GM21529 (cell line): ENCODE data around the gene SNX20.
A peak's percentile ranks its signal among the peaks of the same experiment; 100 is the strongest.

ENCODE experiments used
- ATAC-seq: cut with Tn5 transposase; IDR thresholded peaks from one replicate; pipeline ENCODE4 v1.9.1; 2021; ENCODE audit not compliant: unreplicated experiment

The SNX20 gene

GRCh38 chr16:50683689-50684374 is 2.7 kb upstream of the SNX20 start:
- ATAC-seq: peak; percentile 71

DNA sequence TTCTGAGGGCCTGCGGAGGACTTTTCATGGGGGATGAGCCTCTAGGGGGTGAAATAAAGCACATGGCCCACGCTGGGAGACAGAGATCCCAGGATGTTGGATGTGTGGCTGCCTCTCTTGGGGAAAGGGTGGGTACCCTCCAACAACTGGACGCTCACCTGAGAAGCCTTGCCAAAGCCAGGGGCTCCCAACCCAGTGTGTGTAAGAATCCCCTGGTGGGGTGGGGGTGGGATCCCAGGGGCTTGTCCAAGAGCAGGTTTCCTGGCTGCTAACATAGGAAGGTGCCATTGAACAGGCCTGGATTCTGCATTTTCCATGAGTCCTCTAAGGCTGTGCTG is 587 bp downstream of the SNX20 start:
- ATAC-seq: no peak

GRCh38 chr16:50679676-50680555 is 1.2 kb downstream of the SNX20 start:
- ATAC-seq: no peak

GRCh38 chr16:50679266-50679665 is 1.8 kb downstream of the SNX20 start:
- no peak for ATAC-seq

DNA sequence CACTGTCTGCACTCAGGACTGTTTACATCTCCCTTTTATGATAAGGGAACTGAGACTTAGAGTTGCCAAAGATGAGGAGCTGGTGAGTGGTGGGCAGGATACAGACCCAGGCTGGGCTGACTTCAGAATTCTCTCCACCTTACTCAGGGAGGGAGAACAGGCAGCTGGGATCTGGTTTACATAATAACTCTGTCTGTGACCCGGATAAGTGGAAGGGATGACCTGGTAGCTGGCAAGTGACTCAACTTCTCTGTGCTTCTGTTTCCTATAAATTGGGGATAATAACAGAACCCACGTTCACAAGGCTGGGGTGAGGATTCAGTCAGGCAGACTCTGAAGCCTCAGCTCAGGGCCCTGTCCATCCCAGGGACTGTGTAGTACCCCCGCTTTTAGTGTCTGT is 2.6 kb downstream of the SNX20 start:
- no peak for ATAC-seq

GRCh38 chr16:50677351-50677750 is 3.8 kb downstream of the SNX20 start:
- no peak for ATAC-seq

DNA sequence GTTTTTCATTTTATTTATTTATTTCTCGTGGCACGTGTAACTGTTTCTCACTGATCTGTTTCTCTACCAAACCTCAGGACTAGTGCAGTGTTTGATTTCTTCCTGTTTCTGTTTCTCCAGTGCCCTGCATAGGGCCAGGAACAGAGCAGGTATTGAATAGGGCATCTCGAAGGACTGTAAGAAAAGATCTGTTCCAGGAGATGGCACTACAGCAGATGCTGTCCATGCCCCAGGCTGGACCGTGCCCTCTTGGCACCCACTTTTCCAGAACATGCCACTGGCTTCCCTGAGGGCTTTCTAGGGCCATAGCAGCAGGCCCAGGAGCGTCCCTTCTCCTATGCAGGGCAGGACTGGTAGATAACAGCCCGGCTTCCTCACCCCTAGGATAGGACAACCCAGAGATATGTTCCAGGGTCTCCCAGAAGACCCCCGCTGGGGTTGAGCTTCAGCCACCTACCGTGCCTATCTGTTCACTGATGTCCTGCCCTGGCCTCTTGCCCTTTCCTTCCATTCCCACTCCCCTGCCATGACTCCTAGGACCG is 4.4 kb downstream of the SNX20 start:
- ATAC-seq: no peak

DNA sequence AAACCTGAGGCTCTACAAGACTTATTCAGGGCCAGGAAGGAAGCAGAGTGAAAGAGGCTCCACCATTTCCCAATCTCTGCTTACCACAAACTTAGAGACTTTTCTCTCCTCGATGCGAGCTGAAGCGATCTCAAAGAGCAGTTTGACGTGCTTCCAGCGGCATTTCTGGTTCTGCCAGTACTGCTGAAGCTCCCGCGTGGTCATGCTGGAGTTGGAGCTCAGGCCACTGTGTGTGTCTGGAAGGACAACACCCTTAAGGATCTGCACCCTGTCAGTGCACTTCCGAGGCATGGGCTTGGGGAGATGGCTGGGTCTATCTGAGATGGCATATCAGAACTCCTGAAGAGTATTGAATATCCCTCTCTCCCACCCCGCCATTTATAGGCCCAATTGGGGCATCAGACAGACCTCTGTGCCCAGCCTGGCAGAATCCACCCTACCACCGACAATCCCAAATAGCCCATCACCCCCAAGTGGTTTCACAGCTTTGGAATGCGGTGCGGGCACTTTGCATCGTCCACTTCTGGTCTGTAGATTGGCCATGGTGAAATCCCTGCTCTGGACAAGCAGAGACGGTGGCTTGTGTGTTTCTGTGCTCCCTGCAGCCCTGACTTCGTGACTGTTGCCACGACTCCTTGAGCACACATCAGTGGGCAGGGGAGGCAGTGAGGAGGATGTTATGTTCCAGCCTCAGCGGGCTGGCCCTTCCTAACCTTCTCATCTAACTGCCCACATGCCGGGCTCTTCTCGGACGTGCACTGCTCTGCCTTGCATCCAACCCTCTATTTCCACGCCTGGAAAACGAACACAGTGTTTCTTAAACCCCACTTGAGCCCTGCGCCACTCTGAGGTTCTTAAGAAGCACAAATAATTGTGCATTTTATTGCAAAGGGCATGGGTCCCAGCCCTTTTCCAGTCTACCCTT is 5.2 kb downstream of the SNX20 start:
- no peak for ATAC-seq

DNA sequence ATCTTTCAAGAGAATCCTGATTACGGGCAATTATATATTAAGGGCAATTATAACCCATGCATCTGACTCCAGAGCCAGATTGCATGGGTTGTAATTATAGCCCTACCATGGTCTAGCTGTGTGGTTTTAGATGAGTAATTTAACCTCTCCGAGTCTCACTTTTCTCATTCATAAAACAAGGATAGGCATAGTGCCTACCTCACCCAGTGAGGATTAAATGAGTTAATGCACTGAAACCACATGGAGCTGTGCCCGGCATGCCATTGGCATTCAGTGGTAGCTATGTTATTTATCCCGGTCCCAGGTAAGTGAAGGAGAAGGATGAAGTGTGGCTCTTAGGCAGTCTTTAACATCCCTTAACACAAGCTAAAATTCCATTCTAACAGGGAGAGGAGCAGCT is 6.3 kb downstream of the SNX20 start:
- no peak for ATAC-seq

GRCh38 chr16:50673496-50674275 is 7.4 kb downstream of the SNX20 start:
- ATAC-seq: no peak

DNA sequence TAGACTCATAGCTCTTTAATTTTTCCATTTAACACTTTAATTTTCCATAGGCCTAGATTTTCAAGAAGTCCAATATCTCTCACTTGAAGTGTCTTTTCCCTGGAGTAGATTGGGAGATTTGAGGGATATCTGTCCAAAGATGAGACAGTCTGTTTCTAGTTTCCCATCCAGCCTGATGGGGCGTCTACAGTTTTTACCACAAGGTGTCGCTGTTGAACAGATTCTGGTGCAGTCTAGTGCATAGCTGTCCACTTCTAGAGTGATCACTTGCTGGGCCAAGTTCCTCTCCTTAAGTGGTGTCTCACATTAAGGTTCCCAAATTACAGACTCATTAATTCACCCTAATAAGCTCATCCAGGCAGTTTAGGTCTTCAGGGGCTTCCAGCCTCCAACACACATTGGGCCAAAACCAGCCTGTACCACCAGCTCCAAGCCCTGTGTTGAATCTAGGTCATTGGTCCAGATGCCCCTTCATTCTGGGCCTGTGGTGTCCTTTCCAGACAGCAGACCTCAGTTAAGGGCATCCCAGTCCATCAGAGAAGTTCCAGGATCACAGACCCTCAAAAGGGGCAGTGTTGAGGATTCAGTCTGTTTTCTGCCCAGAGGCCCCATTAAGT is 9.4 kb downstream of the SNX20 start:
- ATAC-seq: no peak

GRCh38 chr16:50670476-50670875 is 10.6 kb downstream of the SNX20 start:
- no peak for ATAC-seq

DNA sequence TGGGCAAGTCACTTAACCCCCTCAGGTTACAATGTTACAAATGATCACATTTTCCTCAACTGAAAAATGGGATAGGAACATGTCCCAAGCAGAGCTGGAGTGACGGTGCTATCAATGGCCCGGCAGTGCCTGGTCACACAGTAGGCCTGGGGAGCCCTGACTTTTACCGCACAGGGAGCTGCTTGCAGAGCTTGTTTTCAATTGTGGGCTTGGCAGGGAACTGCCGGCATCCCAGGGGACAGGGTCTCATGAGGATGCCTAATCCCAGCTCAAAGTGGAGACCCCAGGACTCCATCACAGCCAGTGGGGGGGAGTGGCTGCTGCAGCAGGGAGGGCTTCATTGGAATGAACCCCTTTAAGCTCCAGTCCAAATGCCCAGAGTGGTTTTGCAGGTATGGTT is 11.4 kb downstream of the SNX20 start:
- no peak for ATAC-seq

DNA sequence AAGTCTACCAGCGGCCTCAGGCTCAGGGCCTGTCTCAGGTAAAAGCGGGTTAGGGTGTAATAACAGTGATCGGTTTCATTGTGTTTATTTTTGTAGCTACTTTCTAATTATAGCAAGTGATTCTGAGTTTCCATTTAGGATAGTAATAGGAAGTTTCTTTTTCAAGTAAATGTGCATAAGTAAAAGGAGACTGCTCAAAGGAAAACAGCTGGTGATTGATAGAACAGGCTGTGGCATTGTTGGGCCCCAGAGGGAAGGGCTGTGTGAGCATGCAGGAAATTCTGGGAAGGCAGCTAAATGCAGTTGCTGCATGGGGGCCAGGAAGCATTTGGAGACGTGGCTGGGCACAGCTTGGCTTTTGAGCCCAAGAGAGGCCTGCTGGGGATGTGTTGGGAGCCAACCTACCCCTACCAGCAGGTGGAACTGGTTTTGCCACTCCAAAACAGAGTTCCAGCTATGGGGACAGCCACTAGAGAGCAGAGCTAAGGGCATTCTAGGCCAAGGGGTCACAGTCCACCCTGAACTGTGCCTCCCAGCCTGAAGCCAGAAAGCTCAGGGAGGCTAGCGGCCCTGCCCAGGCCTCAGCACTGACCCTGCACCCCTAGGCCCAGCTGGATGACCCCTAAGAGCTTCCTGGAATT is 12.6 kb downstream of the SNX20 start:
- no peak for ATAC-seq

- no peak for ATAC-seq
Measured at GRCh38 chr16:50667497-50668367, 13.4 kb downstream of the SNX20 start.

DNA sequence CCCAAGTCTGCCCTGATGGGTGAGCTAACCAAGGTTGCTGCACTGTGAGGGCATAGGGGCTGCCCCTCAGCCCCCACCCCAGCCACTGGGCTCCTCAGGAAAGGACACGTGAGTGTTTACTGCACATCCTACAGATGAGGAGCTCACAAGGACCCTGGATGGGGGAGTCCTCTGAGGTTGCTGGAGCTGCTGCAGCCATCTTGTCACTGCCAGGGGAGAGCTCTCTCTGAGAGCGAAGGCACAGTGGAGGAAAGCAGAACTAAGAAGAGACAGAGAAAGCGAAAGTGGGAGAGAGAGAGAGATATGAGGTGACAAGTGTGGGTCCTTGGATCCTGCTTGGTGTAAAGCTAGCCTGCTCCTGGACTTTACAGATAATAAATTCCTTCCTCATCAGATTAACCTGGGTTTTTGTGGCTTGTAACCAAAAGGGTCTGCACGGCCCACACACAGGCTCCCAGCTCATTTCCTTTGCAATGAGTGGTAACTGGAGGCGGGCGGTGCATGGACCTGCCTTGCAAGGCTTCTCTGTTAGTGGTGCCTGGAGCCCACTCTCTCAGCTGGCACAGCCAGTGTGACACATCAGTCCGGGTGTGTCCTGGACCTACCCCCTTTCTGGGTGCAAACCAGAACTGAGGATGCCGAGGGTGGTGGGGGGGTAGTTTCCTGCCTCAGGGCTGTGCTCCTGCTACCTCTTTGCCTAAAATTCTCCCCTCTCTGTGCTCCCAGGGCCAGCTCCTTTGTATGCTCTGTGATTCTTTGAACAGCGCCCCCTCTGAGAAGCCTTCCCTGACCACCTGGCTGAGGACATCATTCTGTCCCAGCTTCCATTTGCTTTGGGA is 14.2 kb downstream of the SNX20 start:
- ATAC-seq: peak; percentile 90

DNA sequence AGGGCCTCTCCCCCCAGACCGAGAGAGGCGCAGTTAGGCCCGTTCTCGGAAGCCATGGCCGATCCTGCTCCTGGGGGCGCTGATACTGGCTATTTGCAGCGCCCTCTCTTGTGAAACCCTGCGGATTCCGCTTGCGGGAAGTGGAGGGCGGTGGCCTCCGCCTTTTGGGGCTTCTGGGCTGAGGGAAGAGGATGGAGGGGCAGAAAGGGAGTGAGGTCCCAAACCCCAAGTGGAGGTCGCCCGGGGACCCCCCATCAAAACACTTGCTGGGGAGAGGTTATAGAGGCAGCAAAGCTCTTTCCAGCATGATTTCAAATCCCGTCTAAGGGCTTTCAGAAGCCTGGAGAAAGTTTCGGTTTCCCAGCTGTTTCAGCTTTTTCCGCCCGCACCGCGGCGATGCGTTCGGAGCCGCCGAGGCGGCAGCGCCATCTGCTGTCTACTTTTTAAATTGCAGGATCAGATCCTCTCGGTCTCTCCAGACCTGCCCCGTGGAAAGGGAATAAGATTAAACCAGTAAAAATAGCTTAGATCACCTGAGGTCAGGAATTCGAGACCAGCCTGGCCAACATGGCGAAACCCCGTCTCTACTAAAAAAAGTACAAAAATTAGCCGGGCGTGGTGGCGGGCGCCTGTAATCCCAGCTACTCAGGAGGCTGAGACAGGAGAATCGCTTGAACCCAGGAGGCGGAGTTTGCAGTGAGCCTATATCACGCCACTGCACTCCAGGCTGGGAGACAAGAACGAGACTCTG is 15.8 kb downstream of the SNX20 start:
- ATAC-seq: no peak
